ENCODE data around the gene PLCH2. TPM values are rescaled to one million over a fixed set of nuclear protein-coding genes. Genes with fewer than 3 reads are reported as not detected.

The PLCH2 gene
- total and polyA plus RNA-seq, 2 of the 13 experiments (the other 11 are each of a cell fraction or from before 2014, with no cell fraction given) = 0.15 to 0.67 TPM

GRCh38 chr1:2495546-2495945, 19.5 kb downstream of the PLCH2 start:
- TF ChIP-seq HDAC1 (CRISPR knock-in tag; IDR thresholded peaks at IDR 0.05) = no peak
- no peak for TF ChIP-seq SPEN (CRISPR knock-in tag; IDR thresholded peaks at IDR 0.05; ENCODE audit: low read depth)
- TF ChIP-seq ZNF446 (CRISPR knock-in tag; IDR thresholded peaks at IDR 0.05) = no peak
- TF ChIP-seq RARA (CRISPR knock-in tag; IDR thresholded peaks at IDR 0.05) = no peak
- no peak for TF ChIP-seq CSRNP1 (CRISPR knock-in tag; IDR thresholded peaks at IDR 0.05)
- TF ChIP-seq MTF1 (CRISPR knock-in tag; IDR thresholded peaks at IDR 0.05) = no peak
- no peak for TF ChIP-seq NFIC (IDR thresholded peaks at IDR 0.05; ENCODE audit: low read length)
- TF ChIP-seq RXRA (CRISPR knock-in tag; IDR thresholded peaks at IDR 0.05) = no peak
- H3K4me1 ChIP-seq (ENCODE audit: insufficient read depth, low read length) = peaks cover 32% of the 10 kb centered on the region
- peaks cover 36 to 73% of the 10 kb centered on the region in 2 experiments for H3K27me3 ChIP-seq (ENCODE audit: control insufficient read depth in 1 of 2, insufficient read depth in 2 of 2, low read length in 2 of 2)
- WGBS (ENCODE audit: low lambda C conversion rate) = 47% methylated on average over 7 of the region's 12 CpGs
- no peak overlapping the region for H3K4me2 ChIP-seq (ENCODE audit: low read depth, low read length)
- CTCF ChIA-PET (ENCODE audit: low intra/inter-chr PET ratio, low total read pairs) = no interaction called here
- no TSS peak for BruUV-seq (replicated peaks)
- DNase-seq (ENCODE audit: low spot score) = no peak
- no peak overlapping the region for H3K27ac ChIP-seq (ENCODE audit: extremely low read length, insufficient read depth, low read length)
- no peaks in the 10 kb centered on the region for H3K79me2 ChIP-seq (ENCODE audit: insufficient read depth, low read length)
- intact Hi-C loops (cut with micrococcal nuclease; ENCODE audit: unreplicated experiment) (no loop called here), in situ Hi-C loops (cut with HindIII; ENCODE audit: extremely low pct_ligation_motif_present, low pct_unique_long_range_greater_than_20kb) (no loop called here)
- H3K9me3 ChIP-seq (ENCODE audit: low read length) = no peaks in the 10 kb centered on the region
- H4K20me1 ChIP-seq (ENCODE audit: insufficient read depth, low read length) = no peaks in the 10 kb centered on the region
- POLR2A ChIA-PET = no interaction called here
- FAIRE-seq = no peak
- H3K36me3 ChIP-seq (replicated peaks in 1 of 2; ENCODE audit: control insufficient read depth in 1 of 2, insufficient read depth in 2 of 2, low read length in 2 of 2) = no peaks in the 10 kb centered on the region
- no peak overlapping the region for H3K4me3 ChIP-seq (replicated peaks in 1 of 3; ENCODE audit: insufficient read depth in 1 of 3, low read depth in 2 of 3, low read length in 3 of 3)
- ATAC-seq = no peak
- no peak overlapping the region for H2AFZ ChIP-seq (ENCODE audit: low read length)
- no peak overlapping the region for H3K9ac ChIP-seq (ENCODE audit: insufficient read depth, low read depth, low read length)

Data from HepG2 (cell line).